ENCODE measurements around the gene VWA7.

Gene VWA7

DNA sequence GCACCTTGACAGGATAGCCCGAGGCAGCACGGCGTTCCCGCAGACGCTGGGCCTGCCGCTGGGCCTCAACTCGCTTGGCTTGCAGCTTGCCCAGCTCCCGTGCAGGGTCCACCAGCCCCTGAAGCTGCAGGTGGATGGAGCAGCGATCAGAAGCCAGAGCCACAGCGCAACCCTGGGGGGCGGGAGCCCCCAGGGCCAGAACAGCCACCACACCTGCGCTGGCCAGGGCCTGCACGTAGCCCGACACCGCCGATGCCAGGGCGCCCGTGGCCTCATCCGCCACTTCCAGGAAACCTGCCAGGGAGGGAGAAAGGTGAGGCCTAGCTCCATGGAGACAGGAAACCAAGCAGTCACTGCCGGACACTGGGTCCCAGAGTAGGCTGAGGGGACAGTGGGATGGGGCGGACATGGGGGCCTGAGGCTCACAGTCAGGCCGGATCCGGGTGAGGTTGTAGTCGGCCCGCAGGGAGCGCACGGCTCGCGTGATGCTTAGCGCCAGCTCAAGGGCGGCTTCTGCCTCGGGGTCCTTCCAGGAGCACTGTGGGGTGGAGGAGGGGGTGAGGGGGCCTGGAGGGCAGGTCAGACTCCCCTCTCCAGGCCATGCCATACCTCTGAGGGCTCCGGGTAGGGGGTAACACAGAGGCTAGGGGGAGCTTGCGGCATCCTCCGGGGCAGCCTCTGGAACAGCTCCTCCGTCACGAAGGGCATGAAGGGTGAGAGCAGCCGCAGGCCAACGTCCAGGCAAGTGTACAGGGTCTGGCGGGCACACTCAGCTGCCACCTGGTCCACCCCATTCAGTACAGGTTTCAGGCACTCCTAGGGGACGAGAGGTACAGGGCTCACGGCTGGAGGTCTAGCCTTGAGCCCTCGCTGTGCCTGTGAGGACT, 2.1 kb upstream of the VWA7 start:
- no peak for DNase-seq (ENCODE audit: low read depth in 2 of 2)

DNA sequence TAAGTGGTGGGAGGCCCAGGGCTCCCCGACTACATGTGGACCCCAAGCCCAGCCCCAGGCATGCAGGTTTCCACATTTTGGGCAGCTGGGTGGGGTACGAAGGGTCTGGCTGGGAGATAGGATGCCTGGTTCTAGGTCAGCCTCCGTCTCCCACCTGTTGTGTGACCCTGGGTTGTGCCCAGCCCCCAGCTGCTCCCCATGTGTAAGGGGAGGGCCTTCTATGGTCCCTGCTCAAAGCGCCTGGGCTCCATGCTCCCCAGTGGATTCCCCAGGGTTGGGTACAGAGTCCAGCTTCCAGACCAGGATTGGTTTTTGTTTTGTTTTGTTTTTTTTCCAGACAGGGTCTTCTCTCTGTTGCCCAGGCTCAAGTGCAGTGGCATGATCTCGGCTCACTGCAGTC, 1.1 kb upstream of the VWA7 start:
- no peak for DNase-seq (ENCODE audit: low read depth in 2 of 2)

DNA sequence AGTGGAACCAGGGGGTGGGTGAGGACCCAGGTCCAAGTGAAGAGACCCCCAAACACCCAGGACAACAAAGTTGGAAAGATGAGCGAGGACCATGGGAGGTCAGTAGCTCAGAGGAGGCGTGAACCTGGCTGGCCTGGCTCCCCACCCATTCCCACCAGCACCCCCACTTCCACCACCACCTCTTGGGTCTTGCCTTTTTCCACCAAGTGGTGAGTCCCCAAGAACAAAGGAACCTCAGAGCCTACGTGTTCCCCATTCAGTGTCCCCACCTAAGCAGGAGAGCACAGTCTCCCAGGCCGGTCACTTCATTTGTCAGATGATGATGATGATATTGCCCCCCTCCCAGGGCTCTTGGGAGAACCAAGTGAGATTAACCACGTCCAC, 531 bp upstream of the VWA7 start:
- no peak for DNase-seq (ENCODE audit: low read depth in 2 of 2)

DNA sequence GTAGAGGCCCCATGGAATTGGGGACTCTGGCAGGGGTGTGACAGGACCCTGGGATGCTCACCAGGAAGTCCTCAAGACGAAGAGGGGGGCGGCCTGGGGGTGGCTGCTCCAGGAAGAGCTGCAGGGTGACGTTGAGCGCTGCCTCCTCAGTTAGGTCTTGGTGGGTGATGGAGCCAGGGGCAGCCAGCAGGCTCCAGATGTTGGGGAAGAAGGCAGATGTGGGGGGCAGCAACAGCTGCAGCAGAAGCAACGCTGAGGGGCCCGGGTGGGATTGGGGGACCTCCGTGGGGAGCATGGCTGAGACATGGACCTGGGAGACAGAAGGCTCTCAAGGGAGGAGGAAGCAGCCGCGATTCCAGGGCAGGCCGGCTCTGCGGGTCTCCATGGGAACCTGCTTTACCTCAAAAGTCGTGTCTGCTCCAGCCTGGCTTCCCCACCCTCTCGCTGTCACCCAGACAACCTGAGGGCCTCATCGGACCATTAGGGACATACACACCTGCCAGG, 591 bp downstream of the VWA7 start:
- DNase-seq (ENCODE audit: low read depth in 2 of 2): no peak

DNA sequence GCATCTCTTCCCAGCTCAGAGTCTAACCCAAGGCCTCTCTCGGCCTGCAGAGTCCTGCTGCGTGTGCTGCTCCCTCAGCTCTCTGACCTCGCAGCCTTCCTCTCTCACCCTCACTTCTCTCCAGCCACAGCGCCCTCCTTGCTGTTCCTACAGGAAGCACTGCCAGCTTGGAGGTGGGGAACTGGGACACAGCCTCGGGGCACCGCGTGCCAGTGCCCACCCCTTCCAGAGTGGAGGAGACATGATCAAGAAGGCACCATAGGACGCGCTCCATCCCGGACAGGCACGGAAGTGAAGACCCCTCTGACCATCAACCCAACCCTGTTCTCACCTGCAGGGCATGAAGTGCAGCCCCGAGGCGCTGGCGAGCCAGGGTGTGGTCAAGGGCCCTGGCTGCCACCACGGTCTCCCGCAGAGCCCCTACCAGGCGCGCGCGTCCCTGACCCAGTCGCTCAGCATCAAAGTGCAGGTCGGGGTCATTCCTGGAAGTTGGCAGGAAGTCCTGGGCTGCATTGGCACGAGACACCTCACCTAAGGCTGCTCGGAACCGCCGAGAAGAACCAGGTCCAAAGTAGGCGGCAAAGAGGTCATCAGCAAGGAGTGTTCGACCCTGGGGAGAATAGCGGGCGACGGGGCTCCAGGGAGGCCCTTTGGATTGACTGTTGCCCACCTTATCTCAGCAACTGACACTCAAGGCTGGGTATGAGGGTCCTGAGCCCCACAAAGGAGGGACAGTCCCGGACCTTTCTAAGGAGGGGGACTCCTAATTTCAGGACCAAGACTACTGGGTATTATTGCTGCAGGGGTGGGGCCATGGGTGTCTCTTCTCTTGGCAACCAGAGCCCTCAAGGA, 1.3 kb downstream of the VWA7 start:
- no peak for DNase-seq (ENCODE audit: low read depth in 2 of 2)

DNA sequence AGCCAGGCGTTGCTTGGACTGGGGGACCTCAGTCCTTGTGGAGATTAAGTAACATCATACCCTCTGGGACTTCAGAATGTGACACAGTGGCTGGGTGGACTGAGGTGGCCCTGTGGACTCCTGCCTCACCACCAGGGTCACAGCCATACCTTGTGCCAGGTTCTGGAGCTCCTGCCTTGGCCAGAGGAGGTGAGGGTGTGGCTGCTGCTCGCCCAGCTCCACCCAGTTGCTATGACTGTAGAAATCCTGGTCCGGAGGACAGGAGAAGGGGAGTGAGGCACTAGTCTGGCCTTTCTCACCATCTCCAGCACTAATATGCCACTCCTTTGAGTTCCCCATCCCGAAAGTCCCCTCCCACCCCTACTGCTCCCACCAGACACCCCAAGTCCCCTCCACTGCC, 1.9 kb downstream of the VWA7 start:
- DNase-seq (ENCODE audit: low read depth in 2 of 2): no peak

DNA sequence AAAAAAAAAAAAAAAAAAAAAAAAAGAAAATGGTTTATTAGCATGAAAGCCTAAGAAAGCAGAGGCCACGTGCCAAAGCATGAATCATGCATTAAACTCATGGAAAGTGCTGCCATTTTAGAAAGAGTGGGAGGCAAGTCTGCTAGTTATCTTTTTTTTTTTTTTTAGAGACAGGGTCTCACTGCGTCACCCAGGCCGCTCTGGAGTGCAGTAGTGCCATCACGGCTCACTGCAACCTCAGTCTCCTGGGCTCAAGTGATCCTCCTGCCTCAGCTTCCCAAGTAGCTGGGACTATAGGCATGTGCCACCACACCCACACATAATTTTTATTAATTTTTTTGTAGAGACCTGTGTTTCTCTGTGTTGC, 5.2 kb downstream of the VWA7 start:
- DNase-seq (ENCODE audit: low read depth in 2 of 2): no peak

DNA sequence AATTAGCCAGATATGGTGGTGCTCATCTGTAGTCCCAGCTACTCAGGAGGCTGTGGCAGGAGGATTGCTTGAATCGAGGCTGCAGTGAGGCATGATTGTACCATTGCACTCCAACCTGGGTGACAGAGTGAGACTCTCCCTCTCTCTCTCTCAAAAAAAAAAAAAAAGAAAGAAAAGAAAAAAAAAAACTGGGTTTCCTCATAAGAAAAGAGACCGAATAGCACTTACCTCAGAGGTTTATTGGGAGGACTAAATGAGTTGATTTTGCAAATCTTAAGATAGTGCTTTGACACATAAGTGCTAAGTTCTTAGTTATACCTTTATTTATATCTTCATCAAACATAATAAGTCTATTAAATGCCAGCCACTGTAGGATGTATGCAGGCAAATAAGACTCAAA, 6.3 kb downstream of the VWA7 start:
- DNase-seq (ENCODE audit: low read depth in 2 of 2): no peak

DNA sequence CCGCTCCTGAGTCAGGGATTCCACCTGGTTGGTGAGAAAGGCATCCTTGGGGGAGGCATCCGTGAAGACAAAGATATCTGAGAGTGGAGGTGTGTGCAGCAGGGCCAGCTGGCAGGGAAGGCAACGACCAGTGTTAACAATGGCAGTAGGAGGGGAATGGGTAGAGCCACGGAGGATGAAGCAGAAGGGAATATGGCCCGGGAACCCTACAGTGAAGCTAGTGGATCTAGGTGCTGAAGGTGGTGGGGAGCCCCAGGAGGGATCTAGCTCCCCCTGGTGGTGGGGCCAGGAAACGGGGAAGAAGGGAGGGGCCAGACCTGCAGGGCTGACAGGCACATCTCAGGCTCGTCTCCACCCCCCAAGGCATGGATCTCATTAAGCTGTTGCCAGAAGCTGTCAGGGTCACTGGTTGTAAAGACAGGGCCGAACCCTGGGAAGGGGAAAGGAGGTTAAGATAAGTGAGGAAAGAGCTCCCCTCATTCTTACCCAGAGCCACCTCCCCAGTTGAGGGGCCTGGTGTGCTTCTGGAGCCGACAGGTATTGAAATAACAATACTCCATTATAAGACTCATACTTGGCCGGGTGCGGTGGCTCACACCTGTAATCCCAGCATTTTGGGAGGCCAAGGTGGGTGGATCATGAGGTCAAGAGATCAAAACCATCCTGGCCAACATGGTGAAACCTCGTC, 7.3 kb downstream of the VWA7 start:
- peak; percentile 69 to 79 for DNase-seq (ENCODE audit: low read depth in 2 of 2)

DNA sequence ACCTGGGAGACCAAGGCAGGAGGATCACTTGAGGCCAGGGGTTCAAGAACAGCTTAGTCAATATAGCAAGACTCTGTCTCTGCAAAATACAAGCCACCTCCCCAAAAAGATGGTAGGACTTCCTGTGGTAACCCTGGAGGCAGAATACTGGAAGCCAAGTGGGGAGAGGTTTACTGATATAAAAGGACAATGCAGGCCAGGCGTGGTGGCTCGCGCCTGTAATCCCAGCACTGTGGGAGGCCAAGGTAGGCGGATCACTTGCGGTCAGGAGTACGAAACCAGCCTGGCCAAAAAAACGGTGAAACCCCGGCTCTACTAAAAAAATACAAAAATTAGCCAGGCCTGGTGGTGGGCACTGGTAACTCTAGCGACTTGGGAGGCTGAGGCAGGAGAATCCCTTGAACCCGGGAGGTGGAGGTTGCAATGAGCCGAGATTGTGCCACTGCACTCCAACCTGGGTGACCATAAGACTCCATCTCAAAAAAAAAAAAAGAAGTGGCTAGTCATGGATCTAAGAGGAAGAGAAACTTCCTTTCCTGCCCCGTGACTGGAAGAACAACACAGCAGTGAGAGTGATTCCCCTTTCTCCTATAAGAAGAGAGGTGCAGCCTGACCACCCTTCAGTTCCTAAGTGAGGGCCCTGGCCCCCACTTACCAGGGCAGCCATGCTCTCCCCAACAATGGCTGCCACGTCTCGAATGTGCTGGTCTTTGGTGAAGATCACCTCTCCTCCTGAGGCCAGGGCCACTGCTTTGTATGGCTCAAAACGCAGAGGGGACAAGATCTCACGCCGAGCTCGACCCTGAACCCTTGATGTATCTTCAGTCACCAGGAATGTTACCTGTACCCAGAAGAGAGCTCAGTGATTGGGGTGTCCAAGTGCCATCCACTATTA, 8.5 kb downstream of the VWA7 start:
- no peak for DNase-seq (ENCODE audit: low read depth in 2 of 2)

DNA sequence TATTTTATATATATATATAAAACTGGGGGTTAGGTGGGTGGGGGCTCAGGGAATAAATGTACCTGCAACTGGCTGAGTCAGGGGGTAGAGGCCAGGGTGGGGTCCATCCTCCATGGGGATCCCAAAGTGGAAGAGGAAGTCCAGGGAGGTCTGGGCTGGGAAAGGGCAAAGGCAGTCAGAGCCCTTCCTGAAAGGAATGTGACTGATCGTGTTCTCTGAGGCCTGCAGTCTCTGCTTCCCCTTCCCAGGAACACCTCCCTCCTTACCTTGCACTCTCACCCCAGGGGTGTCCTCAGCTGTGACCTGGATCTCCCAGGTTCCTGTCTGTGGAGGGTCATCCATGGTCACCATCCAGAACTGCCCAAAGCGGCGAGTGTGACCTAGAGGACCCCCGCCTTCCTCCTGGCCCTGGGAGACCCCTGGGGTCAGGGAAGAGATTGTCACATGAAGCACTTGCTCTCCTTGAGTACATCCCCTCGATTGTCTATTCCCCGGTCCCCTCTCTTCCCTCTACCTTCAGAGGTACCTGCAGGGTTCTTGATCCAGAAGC, 10.0 kb downstream of the VWA7 start:
- DNase-seq (ENCODE audit: low read depth in 2 of 2): no peak

DNA sequence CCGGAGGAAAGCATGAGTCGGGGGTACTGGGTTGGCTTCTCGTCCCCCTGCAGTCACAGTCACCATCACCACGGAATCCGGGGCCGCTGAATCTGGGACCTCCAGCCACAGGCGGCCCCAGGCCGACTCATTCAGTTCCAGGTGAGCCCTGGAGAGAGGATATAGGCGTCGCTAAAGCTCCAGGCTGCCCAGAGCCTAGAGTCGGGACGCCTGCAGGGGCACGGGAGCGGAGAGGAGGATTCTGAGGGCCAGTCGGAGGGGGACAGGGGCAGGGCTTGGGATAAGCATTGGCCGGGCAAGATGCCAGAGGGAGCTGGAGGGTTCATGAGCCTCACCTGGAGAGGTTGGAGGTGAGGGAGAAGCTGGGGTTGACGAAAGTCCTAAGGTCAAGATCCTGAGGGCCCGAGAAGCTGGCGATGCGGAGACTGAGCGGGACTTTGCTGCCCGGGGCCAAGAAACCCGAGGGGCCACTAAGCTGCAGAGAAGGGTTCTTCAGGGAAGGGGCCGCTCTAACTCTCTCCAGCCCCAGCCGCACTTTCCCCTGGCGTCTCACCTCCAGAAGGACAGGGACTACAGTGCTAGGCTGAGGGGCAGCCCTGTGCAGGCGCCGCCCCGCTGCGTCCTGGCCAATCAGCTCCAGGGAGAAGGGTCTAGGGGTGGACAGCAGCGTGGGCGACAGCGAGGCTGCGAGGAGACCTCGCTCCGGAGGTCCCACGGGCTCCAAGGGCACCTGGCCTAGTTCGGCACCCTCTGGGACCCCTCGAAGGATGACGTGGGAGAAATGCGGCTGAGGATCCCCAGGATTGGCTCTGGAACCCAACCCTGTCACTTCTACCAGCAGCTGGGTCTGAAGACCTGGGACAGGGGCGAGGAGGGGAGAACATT, 11.0 kb downstream of the VWA7 start:
- no peak for DNase-seq (ENCODE audit: low read depth in 2 of 2)

DNA sequence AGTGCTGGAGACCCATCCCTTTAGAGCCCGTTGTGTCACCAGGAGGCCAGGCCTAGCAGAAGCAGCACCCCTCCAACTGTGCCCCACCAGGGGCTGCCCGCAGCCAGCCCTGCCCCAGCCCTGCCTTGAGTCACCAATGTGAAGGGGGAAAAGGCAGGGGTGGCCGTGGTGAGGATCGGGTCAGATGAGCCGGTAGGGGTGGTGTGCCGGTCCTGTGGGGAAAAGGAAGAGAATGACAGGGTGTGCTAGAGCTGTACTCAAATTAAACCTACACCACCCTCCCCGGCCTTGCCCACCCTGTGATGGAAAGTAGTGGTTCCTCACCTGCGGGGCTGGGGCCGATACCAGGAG, 11.6 kb downstream of the VWA7 start:
- DNase-seq (ENCODE audit: low read depth in 2 of 2): no peak

DNA sequence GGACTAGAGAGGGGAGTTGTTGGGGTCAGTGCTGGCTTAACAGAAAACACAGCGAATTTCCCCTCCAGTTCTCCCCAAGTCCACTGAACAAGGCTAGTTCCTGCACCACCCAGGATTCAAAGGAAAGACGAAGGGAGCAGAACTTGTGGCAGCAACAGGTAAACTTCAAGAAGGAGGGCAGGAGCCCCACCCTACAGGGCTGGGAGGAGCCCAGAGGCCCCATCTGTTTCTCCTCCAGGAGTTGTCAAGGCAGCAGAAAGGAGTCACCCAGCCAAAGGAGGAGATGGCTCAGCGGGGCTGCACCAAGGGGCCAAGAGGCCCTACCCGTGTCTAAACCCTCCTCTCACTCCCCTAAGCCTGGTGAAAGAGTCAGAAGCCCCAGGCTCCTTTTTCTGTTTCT, 12.9 kb downstream of the VWA7 start:
- DNase-seq (ENCODE audit: low read depth in 2 of 2): no peak

DNA sequence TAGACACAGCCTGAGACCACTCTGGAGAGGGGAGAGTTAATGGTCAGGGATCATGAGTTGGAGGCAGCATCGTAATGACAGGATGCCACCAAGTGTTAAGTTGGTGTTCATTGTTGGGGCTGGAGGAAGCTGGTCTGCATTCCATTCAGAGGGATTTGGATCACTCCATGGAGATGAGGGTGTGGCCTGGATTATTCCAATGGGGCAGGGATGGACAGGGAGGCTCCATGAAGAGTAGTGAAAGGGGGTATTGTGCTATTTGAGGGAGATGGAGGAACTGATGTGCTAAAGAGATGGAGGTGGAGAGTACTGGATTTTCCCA, 13.5 kb downstream of the VWA7 start:
- DNase-seq (ENCODE audit: low read depth in 2 of 2): no peak

DNA sequence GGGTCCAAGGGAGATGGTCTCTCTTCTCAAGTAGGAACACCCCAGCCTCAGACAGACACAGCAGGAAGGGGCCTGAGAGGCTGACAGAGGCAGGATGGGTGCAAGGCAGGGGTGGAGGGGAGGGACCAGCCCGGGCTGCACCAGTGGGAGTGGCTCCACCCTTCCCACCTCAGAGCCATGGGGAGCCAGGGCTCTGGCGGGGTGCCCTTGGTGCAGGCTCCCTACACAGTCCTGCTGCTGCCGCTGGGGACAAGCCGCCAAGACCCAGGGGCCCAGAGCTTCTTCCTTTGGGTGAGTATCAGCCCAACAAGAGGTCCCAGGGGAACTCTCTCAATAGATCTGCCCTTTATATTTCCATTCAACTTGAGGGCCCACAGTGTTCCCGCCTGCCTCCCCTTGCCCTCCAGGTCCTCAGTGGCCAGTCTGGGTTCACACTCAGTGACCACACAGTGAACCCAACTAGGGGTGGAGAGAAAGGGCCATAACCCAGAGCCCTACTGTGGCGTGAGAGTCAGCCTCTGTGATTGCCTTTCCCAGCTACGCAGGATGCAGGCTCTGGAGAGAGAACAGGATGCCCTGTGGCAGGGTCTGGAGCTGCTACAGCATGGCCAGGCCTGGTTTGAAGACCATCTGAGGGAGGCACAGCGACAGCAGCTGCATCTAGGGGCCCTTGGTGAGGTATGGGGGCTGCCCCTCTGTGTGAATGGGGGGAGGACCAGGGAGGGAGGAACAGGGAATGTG, 14.1 kb downstream of the VWA7 start:
- DNase-seq (ENCODE audit: low read depth in 2 of 2): no peak

DNA sequence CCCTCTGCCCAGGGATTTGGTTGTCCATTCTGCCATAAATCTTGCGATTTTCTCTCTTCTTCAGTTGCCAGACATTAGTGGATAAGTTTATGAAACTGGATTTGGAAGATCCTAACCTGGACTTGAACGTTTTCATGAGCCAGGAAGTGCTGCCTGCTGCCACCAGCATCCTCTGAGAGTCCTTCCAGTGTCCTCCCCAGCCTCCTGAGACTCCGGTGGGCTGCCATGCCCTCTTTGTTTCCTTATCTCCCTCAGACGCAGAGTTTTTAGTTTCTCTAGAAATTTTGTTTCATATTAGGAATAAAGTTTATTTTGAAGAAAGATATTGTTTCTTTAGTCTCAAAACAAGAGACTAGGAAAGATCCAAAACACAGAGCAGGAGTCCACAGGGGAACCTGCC, 14.8 kb downstream of the VWA7 start, which contains the start of gene SAPCD1:
TSS of gene SAPCD1 (plus strand) at position 301 of the 400 bp plus-strand sequence. CDS start 399 bp downstream, outside the sequence.
- no peak for DNase-seq (ENCODE audit: low read depth in 2 of 2)

DNA sequence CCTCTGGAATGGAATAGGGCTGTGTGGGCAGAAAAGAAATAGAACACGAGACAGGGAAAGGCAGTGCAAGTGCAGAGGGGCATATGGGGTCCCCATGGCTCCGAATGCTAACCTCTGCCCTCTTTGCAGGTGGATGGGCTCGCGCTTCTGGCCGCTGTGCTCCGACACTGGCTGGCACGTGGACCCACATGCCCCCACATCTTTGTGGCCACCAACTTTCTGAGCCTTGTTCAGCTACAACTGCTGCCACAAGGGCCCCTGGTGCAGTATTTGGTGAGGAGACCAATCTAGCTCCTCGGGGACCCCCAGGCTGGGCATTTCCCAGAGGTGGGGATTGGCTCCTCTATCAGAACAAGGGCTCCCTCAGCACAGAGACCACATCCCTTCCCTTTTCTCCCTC, 15.8 kb downstream of the VWA7 start:
- no peak for DNase-seq (ENCODE audit: low read depth in 2 of 2)

DNA sequence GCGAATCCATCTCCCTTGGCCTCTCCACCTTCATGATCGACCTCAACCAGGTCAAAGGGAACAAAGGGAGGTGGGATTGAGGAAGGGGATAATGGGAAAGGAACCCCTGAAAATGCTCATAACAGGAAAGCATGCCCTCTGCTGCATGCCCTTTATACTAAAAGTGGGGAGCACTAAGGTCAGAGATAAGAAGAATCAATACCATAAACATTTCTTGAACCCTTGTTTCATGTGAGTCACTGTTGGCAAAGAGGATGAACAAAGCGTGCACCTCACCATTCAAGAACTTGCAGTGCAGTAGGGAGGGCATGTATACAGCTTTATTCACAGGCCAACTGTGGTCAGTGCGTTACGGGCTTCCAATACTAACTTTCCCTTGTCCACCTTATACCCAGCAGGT, 16.3 kb downstream of the VWA7 start:
- no peak for DNase-seq (ENCODE audit: low read depth in 2 of 2)

All from stimulated activated CD8-positive, alpha-beta memory T cell treated with anti-CD3 and anti-CD28 coated beads, Interleukin-2, amount 100 ng/mL, for 48 hours (primary cell).